HG02678 (cell line): ENCODE measurements around the gene POC1A.

Experiments used
- ATAC-seq: cut with Tn5 transposase; IDR thresholded peaks from one replicate; pipeline ENCODE4 v1.9.1; 2021; ENCODE audit warnings: mild to moderate bottlenecking, moderate library complexity; ENCODE audit not compliant: unreplicated experiment

The POC1A gene

GRCh38 chr3:52154135-52155094 lies at the start of gene POC1A:
POC1A (minus strand) TSS chr3:52154423; CDS start chr3:52154372, 51 bp downstream.
- ATAC-seq, result peak; percentile 78

GRCh38 chr3:52203701-52204100 lies 49.5 kb upstream of the POC1A start:
- ATAC-seq, result no peak

- ATAC-seq, result no peak
Observed at GRCh38 chr3:52202384-52203077, 48.3 kb upstream of the POC1A start.

DNA sequence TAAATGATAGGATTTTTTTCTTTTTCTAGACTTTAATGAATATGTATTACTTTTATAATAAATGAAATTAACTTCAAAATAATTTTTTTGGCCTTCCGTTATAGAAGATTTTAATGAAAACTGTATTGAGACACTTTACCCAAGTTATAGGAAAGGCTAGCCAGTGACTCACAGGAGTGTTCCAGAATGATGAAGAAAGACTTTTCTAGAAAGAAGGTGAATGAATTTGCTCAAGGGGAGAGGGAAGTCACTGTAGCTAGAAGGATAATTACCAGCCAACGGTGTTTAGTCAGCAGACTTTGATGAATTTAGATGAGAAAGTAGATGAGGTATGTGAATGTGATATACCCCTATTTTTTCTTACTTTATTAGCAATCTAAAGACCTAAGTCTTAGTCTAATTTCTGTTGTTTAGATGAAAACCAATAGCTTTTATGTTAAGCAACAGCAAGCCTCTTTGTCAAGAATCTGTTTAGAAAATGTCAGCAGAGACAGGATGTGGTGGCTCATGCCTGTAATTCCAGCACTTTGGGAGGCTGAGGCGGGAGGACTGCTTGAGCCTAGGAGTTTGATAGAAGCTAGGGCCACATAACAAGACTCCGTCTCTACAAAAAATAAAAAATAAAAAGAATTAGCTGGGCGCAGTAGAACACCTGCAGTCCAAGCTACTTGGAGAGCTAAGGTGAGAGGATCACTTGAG lies 46.9 kb upstream of the POC1A start:
- ATAC-seq, result no peak

GRCh38 chr3:52198643-52199608 lies 44.7 kb upstream of the POC1A start:
- no peak for ATAC-seq

DNA sequence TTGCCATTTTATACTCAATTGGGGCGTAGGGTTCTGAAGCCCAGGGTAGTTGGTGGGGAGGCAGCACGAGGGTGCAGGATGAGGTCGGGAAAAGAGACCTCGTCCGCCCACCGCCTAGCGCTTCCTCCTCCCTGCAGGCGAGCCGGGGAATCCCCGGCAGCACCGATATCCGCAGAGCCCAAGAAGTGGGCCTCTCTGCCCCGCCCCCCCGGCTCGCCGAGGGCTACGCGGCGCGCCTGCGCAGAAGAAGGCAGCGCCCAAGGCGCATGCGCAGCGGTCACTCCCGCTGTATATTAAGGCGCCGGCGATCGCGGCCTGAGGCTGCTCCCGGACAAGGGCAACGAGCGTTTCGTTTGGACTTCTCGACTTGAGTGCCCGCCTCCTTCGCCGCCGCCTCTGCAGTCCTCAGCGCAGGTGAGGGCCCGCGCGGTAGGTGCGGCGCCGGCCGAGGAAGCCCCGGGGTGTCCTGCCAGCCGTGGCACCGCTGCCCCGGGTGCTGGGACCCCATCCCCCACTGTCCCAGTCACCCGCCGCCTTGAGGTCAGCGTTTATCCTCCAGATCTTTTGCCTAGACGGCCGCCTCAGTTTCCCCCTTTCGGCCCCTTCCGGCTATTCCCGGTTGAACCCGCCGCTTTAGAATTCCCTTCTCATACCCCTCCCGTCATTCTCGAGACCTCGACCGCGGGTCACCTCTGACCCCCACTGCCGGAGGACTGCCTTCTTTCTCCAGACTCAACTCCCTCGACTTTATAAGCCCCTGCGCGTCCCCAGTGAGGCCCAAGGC lies 43.8 kb upstream of the POC1A start, which contains the start of gene ALAS1:
TSS of gene ALAS1 (plus strand) at position 319 of the 784 bp plus-strand sequence. CDS start 1,082 bp downstream, outside the sequence.
- ATAC-seq, result peak; percentile 70

DNA sequence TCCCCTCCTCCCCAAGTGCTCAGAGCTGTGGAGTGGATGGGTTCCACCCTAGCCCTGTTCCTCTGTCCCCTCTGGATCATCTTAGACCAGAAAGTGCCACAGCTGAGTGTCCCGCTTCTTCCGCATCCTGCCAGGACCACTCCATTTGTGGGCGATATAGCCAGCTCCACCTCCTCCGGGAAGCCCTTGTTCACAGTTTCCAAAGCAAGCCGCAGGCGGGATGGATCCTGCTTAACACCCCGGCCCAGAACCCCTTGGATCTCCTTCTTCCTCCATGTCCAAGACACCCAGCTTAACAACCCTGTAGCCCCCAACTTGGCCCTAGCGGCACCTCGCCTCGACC lies 43.2 kb upstream of the POC1A start:
- ATAC-seq, result no peak

GRCh38 chr3:52196977-52197376 lies 42.8 kb upstream of the POC1A start:
- ATAC-seq, result no peak

DNA sequence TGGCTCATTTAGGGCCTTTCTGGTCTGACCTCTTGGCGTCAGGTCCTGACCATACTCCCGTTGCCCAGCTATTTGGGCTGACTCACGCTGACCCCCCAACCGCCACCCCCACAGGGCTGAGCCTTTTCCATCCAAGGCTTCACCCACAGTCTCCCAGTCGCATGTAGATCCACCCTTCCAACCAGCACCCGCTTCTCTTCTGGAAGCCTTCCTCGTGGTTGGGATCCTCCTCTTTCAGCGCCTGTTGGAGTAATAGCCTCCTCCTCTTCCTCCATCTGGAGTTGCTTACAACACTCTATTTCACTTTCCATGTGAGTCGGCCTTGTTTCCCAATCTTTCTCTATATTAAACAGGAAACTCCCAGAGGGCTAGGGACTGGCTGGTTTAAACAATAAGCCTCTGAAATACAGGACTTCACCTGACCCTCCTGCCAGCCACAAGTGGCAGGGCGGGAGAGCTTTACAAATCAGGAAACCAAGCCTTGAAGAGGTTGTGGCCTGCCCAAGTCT lies 41.7 kb upstream of the POC1A start:
- no peak for ATAC-seq

- ATAC-seq, result no peak
Observed at GRCh38 chr3:52195291-52195597, 41.0 kb upstream of the POC1A start.

DNA sequence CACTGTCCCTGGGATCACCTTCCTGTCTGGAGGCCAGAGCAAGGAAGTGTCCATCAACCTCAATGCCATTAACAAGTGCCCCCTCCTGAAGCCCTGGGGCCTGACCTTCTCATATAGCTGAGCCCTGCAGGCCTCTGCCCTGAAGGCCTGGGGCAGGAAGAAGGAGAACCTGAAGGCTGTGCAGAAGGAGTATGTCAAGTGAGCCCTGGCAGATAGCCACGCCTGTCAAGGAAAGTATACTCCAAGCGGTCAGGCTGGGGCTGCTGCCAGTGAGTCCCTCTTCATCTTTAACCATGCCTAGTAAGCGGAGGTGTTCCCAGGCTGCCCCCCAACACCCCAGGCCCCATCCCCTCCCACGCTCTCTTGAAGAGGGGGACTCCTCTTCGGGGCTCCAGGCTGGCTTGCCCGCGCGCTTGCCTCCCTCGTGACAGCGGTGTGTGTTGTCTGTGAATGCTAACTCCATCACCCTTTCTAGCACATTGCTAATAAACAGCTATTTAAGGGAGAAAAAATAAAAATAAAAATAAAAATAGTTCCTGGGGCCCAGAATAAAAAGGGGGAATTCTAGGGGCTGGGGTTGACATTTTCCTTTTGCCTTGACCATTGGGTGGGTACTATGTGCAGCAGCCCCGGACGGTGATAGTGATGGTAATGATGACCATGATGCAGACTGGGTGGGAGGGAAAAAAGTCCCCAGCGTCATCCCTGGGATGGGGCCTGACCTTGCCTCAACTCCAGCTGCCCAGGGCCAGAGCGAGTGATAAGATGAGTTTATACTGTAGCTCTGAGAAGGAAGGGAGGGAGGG lies 40.5 kb upstream of the POC1A start:
- ATAC-seq, result no peak

- no peak for ATAC-seq
Observed at GRCh38 chr3:52193065-52193464, 38.8 kb upstream of the POC1A start.

DNA sequence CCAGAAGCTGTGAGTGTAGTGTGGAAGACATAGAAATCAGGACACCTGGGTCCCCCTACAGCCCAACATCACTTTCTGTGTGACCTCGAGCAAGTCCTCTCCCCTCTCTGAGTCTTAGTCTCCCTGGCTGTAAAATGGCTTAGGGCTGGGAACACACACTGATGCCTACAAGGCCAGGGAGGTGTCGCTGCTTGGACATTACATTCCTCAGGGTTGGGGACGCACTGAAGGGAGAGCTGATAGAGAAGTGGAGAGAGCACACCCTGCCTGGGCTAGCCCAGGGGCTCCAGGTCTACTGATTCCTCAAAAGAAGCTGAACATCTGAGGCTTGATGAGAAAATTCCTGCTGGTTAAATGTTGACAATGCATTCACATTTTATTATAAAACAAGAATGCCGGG lies 37.4 kb upstream of the POC1A start:
- no peak for ATAC-seq

- no peak for ATAC-seq
Observed at GRCh38 chr3:52190294-52191074, 36.3 kb upstream of the POC1A start.

DNA sequence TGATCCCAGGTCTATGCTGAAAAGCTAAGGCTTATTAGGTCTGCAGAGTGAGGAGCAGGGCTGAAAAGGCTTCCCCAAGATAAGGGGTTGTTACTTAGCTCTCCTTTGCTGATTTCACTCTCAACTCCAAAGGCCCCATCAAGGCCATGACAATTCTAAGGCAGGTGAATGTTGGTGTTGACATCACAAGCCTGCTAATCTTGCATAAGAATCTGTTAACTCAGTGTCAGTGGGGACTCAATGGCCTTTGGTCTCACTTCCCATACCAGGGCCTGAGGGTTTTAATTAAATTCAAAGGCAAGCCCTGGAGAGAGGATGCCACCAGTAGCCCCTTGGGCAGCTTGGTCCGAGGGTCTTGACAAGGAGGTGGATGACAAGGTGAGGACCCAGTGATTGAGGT lies 34.3 kb upstream of the POC1A start:
- no peak for ATAC-seq

- no peak for ATAC-seq
Observed at GRCh38 chr3:52186729-52187128, 32.5 kb upstream of the POC1A start.

DNA sequence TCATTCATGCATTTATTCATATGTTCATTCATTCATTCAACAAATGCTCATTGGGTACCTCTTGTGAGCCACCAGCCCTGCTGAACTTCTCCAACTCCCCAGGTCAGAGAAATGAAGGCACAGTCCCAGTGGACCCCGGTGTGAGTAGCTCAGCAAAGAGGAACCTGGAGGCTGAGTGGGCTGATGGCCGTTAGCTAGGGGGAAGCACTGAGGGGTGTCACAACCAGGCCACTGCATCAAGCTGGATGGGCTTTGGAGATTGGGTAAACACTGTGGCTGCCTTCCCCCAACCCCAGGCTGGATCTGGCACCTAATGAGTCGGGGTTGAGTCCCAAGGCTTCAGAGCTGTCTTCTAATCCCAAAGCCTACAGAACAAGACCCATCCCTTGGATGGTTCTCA lies 31.6 kb upstream of the POC1A start:
- ATAC-seq, result no peak

DNA sequence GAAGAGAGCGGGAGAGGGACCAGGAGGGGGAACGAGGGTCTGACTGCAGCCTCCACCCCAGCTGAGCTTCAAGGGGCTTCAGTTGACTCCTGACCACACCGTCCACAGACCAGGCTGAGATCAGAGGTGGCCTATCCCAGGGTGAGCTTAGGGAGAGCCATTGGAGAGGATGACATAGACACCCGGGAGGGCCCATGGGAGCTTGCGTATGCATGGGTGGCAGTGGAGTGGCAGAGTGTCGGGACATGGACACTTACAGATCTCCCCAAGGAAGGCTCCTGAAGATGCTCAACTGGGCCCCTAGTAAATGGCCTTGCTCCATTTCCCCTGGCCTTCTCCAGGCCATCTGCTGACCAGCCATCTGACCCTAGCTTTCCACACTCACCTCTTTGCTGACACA lies 31.1 kb upstream of the POC1A start:
- ATAC-seq, result no peak
